Activated naive CD8-positive, alpha-beta T cell treated with anti-CD3 and anti-CD28 coated beads, Interleukin-2, amount 50 U/mL, for 16 hours (primary cell): ENCODE measurements around the gene IDUA.
"Not testable (repeated sequence)": the region's sequence is repeated elsewhere in the genome, so short reads cannot be mapped to it uniquely, and the experiment has no call there.

Source experiments
- DNase-seq: peaks from one replicate; pipeline ENCODE4 v3.0.0-alpha.2; 2020; ENCODE audit warnings: low read depth, low spot score

IDUA gene

GRCh38 chr4:967113-968104 is 19.4 kb upstream of the IDUA start:
- DNase-seq: no peak

DNA sequence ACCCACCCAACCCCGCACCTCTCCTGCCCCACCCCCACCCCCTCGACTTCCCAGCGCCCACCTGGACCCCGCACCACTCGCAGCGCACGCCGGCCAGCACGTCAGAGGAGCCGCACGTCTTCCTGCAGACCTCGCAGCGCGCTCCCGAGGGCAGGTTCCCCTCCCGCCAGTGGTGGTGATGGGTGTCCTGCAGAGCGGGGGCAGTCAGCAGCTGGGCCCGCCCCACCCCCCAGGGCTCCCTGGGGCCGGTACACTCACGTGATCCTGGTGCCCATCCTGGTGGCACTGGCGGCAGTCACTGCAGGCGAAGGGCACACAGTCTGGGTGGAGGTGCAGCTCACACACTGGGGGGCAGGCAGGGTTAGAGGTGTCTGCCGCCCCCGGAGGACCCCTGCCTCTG is 18.6 kb upstream of the IDUA start:
- no peak for DNase-seq

GRCh38 chr4:968621-969394 is 18.0 kb upstream of the IDUA start:
- DNase-seq: no peak

DNA sequence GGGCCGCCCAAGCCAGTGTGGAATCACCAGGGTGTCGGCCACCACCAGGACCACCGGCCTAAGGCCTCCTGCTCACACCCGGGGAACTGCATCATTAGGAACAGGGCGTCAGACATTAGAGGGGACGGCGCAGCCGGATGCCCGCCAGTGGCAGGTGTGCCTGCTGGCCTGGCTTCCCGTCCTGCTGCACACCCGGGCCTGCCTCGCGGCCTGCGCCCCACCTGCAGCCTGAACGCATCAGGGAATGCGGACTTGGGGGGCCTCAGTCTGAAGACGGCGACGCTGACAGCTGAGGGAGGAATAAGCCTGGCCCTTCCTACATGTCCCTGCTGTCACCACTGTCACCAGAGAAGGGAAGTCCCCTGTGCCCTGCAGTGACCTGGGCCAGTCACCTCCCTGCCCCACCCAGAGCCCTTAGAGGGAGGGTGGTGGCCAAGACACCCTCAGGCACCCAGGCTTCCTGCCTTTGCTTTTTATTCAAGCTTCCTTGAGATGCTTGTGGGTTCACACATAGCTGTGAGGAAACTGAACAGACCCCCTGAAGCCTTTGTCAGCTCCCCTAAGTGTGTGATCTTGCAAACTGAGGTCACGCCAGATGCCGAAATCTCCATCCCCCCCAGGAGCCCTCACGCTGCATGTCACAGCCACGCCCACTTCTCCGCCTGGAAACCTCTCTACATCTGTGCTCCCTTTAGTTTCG is 16.6 kb upstream of the IDUA start:
- no peak for DNase-seq

DNA sequence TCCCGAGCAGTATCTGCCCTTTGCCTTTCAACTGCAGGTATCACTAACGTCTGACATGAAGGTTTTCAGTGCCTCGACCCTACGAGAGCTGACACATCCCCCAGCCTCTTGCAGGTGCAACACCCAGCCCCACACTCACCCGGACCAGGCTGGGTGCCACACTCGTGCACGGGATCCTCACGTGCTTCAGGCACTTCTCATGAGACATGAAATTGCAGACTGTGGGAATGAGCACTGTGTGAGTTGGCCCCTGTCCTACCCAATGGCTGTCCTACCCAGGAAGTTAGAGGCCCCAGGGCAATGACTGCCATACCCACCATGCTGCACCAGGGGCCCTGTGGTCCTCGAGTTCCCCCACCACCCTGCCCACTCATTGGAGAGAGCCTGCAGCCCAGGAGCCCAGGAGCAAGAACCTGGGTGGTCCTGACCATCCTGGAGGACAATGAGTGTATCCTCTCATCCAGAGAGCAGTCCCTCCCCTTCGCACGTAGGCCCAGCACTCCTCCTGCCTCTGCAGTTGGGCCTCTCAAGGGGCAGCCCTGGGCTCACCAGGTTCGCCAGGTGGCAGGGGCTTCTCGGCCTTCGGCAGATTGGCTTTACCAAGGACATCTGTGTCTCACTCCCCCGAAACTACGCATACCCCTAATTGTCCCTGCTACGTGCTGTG is 15.9 kb upstream of the IDUA start:
- no peak for DNase-seq

GRCh38 chr4:971666-972500 is 15.0 kb upstream of the IDUA start:
- DNase-seq: no peak

GRCh38 chr4:972651-973424 is 14.0 kb upstream of the IDUA start:
- DNase-seq: peak; percentile 14

DNA sequence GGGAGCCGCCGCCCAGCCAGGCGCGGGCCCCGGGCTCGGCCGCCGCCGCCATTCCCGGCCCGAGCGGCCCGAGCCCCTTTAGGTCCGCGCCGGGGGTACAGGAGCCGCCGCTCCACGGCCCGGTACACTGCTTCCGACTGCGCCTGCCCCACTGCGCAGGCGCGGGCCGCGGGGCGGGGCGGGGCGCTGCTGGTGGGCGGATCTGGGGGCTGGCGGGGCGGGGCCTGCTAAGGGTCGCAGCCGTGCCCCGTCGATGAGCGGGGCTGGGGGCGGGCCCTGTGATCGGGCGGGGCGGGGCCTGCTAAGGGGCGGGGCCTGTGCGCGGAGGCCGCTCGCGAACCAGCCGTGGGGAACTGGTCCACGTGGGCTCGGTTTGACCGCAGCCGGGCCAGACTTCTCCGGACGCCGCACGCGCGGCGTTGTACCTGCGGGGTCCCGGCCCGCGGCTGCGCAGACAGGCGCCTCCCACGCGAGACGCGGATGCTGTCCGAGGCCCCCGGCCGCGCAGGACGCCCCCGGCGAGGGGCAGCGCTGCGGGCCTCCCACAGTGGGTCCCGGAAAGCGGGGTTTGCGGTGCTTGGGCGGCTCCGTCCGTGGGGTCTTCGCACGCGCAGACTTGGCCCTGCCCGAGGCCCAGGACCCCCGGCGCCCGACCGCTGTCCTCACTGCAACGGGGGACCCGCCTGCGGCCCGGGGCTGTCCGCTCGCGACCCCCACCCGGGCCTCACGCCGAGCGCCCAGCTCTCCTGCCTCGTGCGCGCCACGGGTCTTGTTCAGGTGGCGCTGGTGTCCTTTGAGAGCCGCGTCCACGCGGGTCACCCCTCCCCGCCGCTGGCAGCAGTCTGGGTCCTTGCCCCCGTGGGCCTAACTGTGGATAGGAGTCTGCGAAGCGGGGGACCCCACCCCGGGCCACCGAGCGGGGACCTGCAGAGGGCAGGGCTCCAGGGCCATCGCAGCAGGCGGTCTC is 13.1 kb upstream of the IDUA start, which contains the start of gene DGKQ:
TSS of gene DGKQ (minus strand) at position 139 of the 967 bp plus-strand sequence. CDS start at position 52, 87 bp downstream.
- DNase-seq: peak; percentile 67

- no peak for DNase-seq
These were observed 12.2 kb upstream of the IDUA start for GRCh38 chr4:974668-975067.

DNA sequence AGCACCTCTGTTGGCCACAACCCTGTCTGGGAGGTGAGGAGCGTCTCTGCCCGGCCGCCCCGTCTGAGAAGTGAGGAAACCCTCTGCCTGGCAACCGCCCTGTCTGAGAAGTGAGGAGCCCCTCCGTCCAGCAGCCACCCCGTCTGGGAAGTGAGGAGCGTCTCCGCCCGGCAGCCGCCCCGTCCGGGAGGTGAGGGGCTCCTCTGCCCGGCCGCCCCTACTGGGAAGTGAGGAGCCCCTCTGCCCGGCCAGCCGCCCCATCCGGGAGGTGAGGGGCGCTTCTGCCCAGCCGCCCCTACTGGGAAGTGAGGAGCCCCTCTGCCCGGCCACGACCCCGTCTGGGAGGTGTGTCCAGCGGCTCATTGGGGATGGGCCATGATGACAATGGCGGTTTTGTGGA is 10.8 kb upstream of the IDUA start:
- not testable (repeated sequence) for DNase-seq

DNA sequence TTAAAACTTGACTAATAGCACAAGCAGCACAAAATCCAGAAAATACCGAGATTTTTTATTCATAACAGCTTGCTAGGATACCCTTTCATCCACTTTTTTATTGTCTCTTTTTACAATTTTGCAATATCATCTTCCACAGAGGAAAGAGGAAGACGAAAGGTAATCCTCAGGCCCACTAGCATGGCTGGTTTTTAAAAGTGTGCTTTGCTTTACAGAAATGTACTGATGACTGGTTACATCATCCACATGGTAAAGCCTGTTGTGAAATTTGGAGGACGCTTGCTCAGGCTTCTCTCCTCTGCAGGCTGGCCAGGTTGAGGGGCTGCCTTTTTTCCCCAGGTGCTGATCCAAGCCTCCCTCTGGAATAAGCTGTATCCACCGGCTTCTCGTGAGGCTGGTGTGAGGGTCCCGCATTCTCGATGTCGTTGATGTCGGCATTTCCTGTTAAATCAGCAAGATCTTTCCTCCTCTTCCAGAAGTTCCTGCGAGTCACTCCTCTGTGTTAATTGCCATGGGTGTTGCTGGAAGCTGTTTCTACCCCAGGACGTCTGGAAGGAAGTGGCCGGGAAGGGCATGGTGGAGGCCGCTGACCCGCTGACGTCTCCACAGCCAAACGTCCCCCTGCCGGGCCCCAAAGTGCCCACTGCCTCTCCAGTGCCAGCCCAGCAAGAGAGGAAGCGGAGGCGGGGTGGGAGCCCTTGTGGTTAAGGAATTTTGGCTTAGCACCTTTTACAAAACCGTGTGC is 7.7 kb upstream of the IDUA start:
- no peak for DNase-seq

DNA sequence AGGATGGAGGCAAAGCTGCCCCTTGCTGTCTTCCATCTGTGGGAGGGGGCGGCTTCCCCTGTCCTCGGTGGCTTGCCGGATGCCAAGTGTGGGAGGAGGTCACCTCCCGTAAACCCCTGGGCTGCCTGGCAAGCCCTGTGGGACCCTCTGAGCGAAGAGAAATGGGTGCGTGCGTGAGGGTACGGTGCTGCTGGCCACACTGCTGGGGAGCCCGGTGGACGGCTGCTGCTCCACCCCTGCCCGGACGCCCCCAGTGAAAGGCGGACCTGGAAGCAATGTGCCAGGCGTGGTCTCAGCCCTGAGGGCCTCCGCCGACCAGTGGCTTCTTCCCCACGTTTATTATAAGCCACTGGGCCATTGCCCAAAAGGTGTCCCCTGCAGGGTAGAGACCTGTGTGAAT is 4.6 kb upstream of the IDUA start:
- no peak for DNase-seq

DNA sequence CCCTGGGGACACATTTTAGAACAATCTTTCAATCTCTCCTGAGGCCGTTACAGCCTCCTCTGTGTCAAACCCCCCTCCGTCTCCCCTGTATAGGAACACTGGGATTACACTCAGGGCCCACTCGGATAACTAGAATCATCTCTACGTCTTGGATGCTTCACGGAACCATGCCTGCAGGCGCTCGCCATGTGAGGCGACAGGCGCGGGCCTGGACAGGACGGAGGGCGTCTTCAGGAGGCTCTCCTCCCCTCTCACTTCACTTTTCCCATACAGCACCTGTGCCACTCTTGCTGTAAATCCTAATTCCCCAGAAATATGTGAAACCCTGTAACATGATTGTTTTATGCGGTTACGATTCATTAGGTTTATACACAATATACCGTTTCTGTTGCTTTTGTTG is 4.0 kb upstream of the IDUA start:
- no peak for DNase-seq

DNA sequence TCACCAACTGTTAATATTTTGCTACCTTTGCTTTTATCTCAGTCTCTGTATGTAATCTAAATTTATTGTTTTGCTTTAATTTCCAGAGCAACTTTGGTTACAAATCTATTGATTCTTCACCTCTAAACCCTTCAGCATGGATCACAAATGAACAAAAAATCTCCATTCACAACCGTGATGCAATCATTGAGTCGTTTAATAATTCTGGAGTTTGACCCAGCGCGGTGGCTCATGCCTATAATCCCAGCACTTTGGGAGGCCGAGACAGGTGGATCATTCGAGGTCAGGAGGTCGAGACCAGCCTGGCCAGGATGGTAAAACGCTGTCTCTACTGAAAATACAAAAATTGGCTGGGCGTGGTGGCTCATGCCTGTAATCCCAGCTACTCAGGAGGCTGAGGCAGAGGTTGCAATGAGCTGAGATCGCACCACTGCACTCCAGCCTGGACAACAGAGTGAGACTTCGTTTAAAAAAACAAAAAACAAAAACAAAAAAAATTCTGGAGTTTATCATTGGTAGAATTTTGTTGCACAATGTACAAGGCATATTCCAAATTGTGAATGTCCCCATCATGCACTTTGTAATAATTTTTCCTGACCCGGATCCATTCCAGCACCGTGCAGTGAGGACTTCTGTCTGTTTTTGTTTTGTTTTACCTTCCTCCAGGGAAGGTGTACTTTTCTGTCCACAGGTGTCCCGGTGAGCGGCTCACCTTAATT is 2.3 kb upstream of the IDUA start:
- no peak for DNase-seq

- DNase-seq: peak; percentile 56
These were observed 1.6 kb upstream of the IDUA start for GRCh38 chr4:985123-985830.

- no peak for DNase-seq
These were observed 391 bp upstream of the IDUA start for GRCh38 chr4:986428-986878.
